Adrenal gland (tissue), 12 donors: ENCODE results near the gene NGRN. TPM values are rescaled to one million over a fixed set of nuclear protein-coding genes. Genes with fewer than 3 reads are reported as not detected.

Experiments used
- DNase-seq, 7 donors: peaks; one replicate each; pipeline ENCODE4 v3.0.0-alpha.2; 2019 to 2020
- H3K27ac ChIP-seq, 5 donors: fragments of 200-600 bp; sonication (generic) in 4 of 5; 1 replicate in 3 of 5; 2 replicates in 2 of 5; pipeline versions ENCODE4 v1.5.1 to v1.8.0; 2016 to 2020; ENCODE audit warnings: mild to moderate bottlenecking in 1 of 5
- H3K27me3 ChIP-seq: fragments of 200-600 bp; 2 replicates; pipeline ENCODE4 v1.8.0; 2021
- H3K36me3 ChIP-seq, 2 donors: fragments of 200-600 bp; replicated peaks in 1 of 2; 1 replicate in 1 of 2; 2 replicates in 1 of 2; pipeline versions ENCODE4 v1.5.1 to v1.8.0; 2018 to 2022
- H3K4me1 ChIP-seq, 2 donors: fragments of 200-600 bp; replicated peaks in 1 of 2; 1 replicate in 1 of 2; 2 replicates in 1 of 2; pipeline versions ENCODE4 v1.5.1 to v1.8.0; 2018 to 2021
- H3K4me3 ChIP-seq, 4 donors: fragments of 200-600 bp; sonication (generic) in 3 of 4; one replicate each; pipeline ENCODE4 v1.5.1; 2016 to 2018
- H3K9me3 ChIP-seq, 3 donors: fragments of 200-600 bp; sonication (generic) in 1 of 3; replicated peaks in 1 of 3; 1 replicate in 2 of 3; 2 replicates in 1 of 3; pipeline versions ENCODE4 v1.5.1 to v1.8.0; 2016 to 2021
- WGBS, 4 donors: extraction: QIAGEN DNeasy Blood & Tissue Kit in 2 of 4; methylation state at CpG; one replicate each; pipeline versions ENCODE4 v1.1.5 to v1.1.7; 2013 to 2017; 5-methylcytosine and 5-hydroxymethylcytosine counted together
- intact Hi-C, 2 donors: fragments of 100-400 bp; cut with DNase I; formaldehyde crosslinking; loops; one replicate each; pipeline versions ENCODE4 v1.14.1 to v1.15.0; 2022 to 2023
- polyA plus RNA-seq, 3 donors: library from polyadenylated mRNA; stranded (reverse); fragments of 200-250 nt in 2 of 3; fragments of 350-450 nt in 1 of 3; fragmentation: Illumina TruSeq in 1 of 3; extraction: RNeasy Lipid Tissue Mini Kit (QIAGEN cat#74804) in 1 of 3; gene quantifications; one replicate each; pipeline ENCODE4 v1.2.3, GENCODE V29; 2013 to 2014
- small RNA-seq, 2 donors: library from RNA; depleted of rRNA; stranded (forward); fragments of <200 nt; gene quantifications; one replicate each; pipeline ENCODE3, GENCODE V24; 2016
- total RNA-seq, 9 donors: library from RNA; depleted of rRNA in 4 of 9; stranded (reverse); fragments of >200 nt in 4 of 9; fragments of 120-200 nt in 1 of 9; fragmentation: NEBNext Ultra II Directional in 1 of 9; extraction: Animal tissue kit (Norgen Biotek cat#: 25700) in 1 of 9; gene quantifications; one replicate each; pipeline versions ENCODE4 v1.1.0 to v1.2.4, GENCODE V29; 2013 to 2023
- TF ChIP-seq, protein P1 (sequence below), 6 experiments: fragments of 450-650 bp in 4 of 6; fragments of 200-600 bp in 2 of 6; sonication (generic) in 1 of 6; IDR thresholded peaks; 1 replicate in 5 of 6; 2 replicates in 1 of 6; pipeline versions ENCODE4 v1.5.1 to v1.8.0; 2016 to 2021; ENCODE audit warnings: antibody characterized with exemption in 6 of 6, mild to moderate bottlenecking in 2 of 6, moderate library complexity in 1 of 6
- donor health status: healthy with polysubstance abuse.
- donor health status: Bipolar disorder and iron deficiency.
- donor health status: DM: yes; HTN: yes; CAD: no.
- donor health status: DM: no; HTN: no; CAD: no.
- donor health status: DM: no; HTN: no; CAD: no.
- donor health status: DM: yes; HTN: yes; CAD: no.

NGRN gene
- total and polyA plus RNA-seq, 12 donors = 53.5 to 133 (median 103) TPM

DNA sequence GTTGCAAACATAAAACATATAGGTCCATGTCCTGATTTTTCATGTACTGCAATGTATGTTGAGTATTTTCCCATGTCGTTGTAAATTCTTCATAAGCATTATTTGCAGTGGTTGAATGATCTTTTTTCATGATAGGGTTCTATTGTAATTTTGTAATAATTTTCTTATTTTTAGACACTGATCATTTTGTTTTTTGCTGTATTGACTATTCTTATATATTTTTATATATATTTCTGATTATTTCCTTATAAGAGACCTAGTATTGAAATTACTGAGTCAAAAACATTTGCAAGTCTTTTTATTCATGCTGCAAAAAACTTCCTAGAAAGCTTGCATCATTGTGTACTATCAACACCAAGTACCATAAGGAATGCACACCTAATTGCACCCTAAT is 55.4 kb downstream of the NGRN start:
- no peak overlapping the region for H3K27ac ChIP-seq
- WGBS, 4 donors = 71 to 84% (median 76%) methylated on average over 1 of the region's 1 CpG
- H3K4me1 ChIP-seq = peaks cover 5 to 13% of the 10 kb centered on the region in 2 donors

More for the DNA sequence above, 55.4 kb downstream of the NGRN start:
- DNase-seq = no peak
- no peaks in the 10 kb centered on the region for H3K36me3 ChIP-seq
- TF ChIP-seq, protein P1, sequence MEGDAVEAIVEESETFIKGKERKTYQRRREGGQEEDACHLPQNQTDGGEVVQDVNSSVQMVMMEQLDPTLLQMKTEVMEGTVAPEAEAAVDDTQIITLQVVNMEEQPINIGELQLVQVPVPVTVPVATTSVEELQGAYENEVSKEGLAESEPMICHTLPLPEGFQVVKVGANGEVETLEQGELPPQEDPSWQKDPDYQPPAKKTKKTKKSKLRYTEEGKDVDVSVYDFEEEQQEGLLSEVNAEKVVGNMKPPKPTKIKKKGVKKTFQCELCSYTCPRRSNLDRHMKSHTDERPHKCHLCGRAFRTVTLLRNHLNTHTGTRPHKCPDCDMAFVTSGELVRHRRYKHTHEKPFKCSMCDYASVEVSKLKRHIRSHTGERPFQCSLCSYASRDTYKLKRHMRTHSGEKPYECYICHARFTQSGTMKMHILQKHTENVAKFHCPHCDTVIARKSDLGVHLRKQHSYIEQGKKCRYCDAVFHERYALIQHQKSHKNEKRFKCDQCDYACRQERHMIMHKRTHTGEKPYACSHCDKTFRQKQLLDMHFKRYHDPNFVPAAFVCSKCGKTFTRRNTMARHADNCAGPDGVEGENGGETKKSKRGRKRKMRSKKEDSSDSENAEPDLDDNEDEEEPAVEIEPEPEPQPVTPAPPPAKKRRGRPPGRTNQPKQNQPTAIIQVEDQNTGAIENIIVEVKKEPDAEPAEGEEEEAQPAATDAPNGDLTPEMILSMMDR (IDR thresholded peaks at IDR 0.05) = no peak
- no peaks in the 10 kb centered on the region for H3K9me3 ChIP-seq
- intact Hi-C loops = loop anchor here (5.0 to 10.0 kb wide), 4 partner anchors 54 to 284 kb away; no protein-coding TSS in a partner anchor
- H3K27me3 ChIP-seq = no peaks in the 10 kb centered on the region
- no peak overlapping the region for H3K4me3 ChIP-seq

Small RNA genes within 50 kb of the gene (small RNA-seq; reads per million reads assigned to genes)
- gene AC091167.3 (0 reads per million in 2 donors), gene RN7SL736P (0 reads per million in 2 donors)

Other genes starting within 250 kb of the NGRN start
- 10 to 100 TPM; 15.8 to 33.6 (median 21.7) TPM for gene IDH2, start 163.2 kb upstream of the NGRN start, total RNA-seq
- gene IDH2, start 163.2 kb upstream of the NGRN start, polyA plus RNA-seq = 10 to 100 TPM; 10.3 to 16.6 (median 13.5) TPM
- 100 to 1,000 TPM in 4 of 9 donors, 10 to 100 TPM in 5; 10.6 to 155 (median 91.4) TPM for gene SEMA4B, start 64.3 kb upstream of the NGRN start, total RNA-seq
- 10 to 100 TPM; 20.2 to 50.3 (median 41.6) TPM for gene SEMA4B, start 64.3 kb upstream of the NGRN start, polyA plus RNA-seq
- gene CIB1, start 31.7 kb upstream of the NGRN start, total RNA-seq = 100 to 1,000 TPM in 5 of 9 donors, 10 to 100 TPM in 4; 38.8 to 191 (median 108) TPM
- gene CIB1, start 31.7 kb upstream of the NGRN start, polyA plus RNA-seq = 100 to 1,000 TPM; 138 to 259 (median 141) TPM
- gene GDPGP1, start 31.5 kb upstream of the NGRN start, total RNA-seq = 10 to 100 TPM in 5 of 9 donors, 1 to 10 TPM in 4; 2.7 to 17.1 (median 10.3) TPM
- 1 to 10 TPM; 2.6 to 4.7 (median 2.9) TPM for gene GDPGP1, start 31.5 kb upstream of the NGRN start, polyA plus RNA-seq
- gene TTLL13, start 16.1 kb upstream of the NGRN start, total RNA-seq = under 1 TPM in 4 of 9 donors, not detected in 5; 0.17 to 0.43 (median 0.35) TPM
- 1 to 10 TPM in 1 of 3 donors, under 1 TPM in 2; 0.11 to 1.9 (median 0.20) TPM for gene TTLL13, start 16.1 kb upstream of the NGRN start, polyA plus RNA-seq
- 10 to 100 TPM in 2 of 9 donors, 1 to 10 TPM in 7; 3.3 to 21.4 (median 6.4) TPM for gene ZNF774, start 86.6 kb downstream of the NGRN start, total RNA-seq
- gene ZNF774, start 86.6 kb downstream of the NGRN start, polyA plus RNA-seq = 1 to 10 TPM; 1.0 to 5.7 (median 1.8) TPM
- gene IQGAP1, start 122.6 kb downstream of the NGRN start, total RNA-seq = 100 to 1,000 TPM; 122 to 261 (median 151) TPM
- gene IQGAP1, start 122.6 kb downstream of the NGRN start, polyA plus RNA-seq = 100 to 1,000 TPM in 1 of 3 donors, 10 to 100 TPM in 2; 34.3 to 195 (median 57.7) TPM